ENCODE data around the gene ERBB4. TPM values are rescaled to one million over a fixed set of nuclear protein-coding genes. Genes with fewer than 3 reads are reported as not detected.

Gene ERBB4
- total RNA-seq, 4 donors from 2014 or later = 5.5 to 21.0 (median 18.3) TPM

DNA sequence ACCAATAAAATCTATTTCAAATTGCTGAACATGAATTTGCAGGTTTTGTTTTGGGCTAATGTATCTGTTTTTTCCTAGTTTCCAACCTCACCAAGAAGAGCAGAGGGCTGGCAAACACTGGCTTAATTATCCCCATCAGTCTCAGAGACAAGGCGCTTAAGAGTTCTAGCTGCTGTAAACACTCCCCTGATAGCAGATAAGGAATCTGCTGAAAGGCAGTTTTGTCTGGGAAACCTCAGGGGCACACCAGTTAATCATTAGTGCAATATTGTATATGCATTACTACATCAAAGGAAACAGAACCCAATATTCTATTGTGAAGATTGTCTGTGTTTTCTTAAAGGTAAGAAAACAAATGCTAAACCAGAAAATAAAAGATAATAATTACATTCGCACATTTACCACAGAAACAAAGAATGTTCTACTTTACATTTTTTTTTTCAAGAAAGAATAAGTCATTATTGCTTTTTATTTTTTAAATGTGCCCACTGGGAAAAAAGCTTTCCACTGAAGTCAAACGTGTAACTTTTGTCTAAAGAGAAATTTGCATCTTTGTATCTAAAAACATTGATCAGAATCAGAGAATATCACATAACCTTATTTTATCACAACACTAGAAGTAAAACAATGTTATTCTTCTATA, 179.1 kb downstream of the ERBB4 start:
- 54 to 67% methylated on average over 3 of the region's 3 CpGs for WGBS, 2 donors
- TF ChIP-seq, protein P1, sequence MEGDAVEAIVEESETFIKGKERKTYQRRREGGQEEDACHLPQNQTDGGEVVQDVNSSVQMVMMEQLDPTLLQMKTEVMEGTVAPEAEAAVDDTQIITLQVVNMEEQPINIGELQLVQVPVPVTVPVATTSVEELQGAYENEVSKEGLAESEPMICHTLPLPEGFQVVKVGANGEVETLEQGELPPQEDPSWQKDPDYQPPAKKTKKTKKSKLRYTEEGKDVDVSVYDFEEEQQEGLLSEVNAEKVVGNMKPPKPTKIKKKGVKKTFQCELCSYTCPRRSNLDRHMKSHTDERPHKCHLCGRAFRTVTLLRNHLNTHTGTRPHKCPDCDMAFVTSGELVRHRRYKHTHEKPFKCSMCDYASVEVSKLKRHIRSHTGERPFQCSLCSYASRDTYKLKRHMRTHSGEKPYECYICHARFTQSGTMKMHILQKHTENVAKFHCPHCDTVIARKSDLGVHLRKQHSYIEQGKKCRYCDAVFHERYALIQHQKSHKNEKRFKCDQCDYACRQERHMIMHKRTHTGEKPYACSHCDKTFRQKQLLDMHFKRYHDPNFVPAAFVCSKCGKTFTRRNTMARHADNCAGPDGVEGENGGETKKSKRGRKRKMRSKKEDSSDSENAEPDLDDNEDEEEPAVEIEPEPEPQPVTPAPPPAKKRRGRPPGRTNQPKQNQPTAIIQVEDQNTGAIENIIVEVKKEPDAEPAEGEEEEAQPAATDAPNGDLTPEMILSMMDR (IDR thresholded peaks at IDR 0.05) = no peak
- no peak for TF ChIP-seq POLR2A (IDR thresholded peaks at IDR 0.05)
- Histone ChIP-seq H3K4me1 (peaks cover 0 to 5% of the 10 kb centered on the region in 2 donors), H3K9me3 (no peaks in the 10 kb centered on the region), H3K4me3 (replicated peaks in 1 of 3) (no peak overlapping the region), H3K27me3 (no peaks in the 10 kb centered on the region), H3K27ac (no peak overlapping the region), H3K36me3 (no peaks in the 10 kb centered on the region)
- no peak for DNase-seq
- intact Hi-C loops (cut with DNase I) = no loop called here

DNA sequence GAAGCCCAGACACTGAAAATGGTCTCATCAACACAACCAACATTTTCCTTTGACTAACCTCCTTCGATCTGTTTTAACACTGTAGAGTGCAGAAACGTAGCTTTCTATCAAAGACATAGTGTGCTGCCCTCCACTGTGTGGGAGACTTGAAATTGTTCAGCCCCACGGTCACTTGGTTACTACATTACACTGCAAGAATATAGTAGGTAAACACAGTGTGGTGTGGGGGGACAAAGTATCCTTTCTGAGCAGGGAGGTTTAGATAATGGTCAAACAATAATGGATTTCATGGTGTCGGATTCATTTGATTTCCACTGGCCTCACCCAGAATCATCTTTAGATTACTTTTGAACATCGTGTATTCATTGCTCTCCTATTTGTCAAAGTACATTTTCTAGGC, 181.0 kb downstream of the ERBB4 start:
- DNase-seq = no peak
- intact Hi-C loops (cut with DNase I) = no loop called here
- Histone ChIP-seq H3K27me3 (no peaks in the 10 kb centered on the region), H3K27ac (no peak overlapping the region), H3K36me3 (no peaks in the 10 kb centered on the region), H3K9me3 (no peaks in the 10 kb centered on the region), H3K4me1 (no peaks in the 10 kb centered on the region), H3K4me3 (replicated peaks in 1 of 3) (no peak overlapping the region)
- TF ChIP-seq, protein P1 (IDR thresholded peaks at IDR 0.05) = no peak
- no peak for TF ChIP-seq POLR2A (IDR thresholded peaks at IDR 0.05)
- WGBS, 2 donors = 82 to 86% methylated on average over 5 of the region's 5 CpGs

DNA sequence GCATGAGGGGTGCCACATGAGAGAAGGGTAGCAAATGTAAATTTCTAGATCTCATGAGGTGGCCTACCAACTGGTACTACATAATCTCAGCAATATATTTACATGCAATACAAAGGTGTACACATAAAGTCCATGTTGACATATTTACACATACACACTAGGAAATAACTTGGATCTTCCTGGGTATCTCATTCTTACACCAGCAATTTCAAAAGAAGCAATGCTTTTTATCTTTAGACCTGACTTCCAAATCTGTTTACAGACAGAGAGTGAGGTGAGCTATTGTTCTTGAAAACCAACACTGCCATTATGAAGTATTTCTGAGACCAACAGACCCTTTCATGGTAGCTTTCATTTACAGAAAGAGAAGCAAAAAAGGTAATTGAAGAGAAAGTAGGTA, 184.2 kb downstream of the ERBB4 start:
- H3K9me3 ChIP-seq = no peaks in the 10 kb centered on the region
- intact Hi-C loops (cut with DNase I) = no loop called here
- TF ChIP-seq, protein P1 (IDR thresholded peaks at IDR 0.05) = no peak
- TF ChIP-seq POLR2A (IDR thresholded peaks at IDR 0.05) = no peak
- no peak for DNase-seq
- H3K4me1 ChIP-seq = no peaks in the 10 kb centered on the region
- no peaks in the 10 kb centered on the region for H3K27me3 ChIP-seq
- no peaks in the 10 kb centered on the region for H3K36me3 ChIP-seq
- no peak overlapping the region for H3K4me3 ChIP-seq (replicated peaks in 1 of 3)
- H3K27ac ChIP-seq = no peak overlapping the region

DNA sequence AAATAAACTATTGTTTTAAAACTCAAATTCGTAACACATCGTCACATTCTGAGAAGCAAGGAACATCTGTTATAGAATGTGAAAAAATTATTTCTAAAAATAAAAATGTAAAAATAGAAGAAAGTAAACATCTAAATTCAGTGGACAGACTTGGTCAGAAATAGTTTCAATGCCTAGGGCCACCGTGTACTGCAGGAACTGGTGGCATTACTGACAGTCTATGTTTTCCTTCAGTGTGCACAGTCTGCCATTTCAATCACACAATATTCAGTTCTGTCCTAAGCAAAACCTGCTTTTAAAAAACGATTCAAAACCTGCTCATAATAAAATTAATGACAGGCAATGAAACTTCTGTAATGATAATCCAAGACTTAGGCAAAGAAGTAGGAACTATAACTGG, 190.1 kb downstream of the ERBB4 start:
- 70 to 77% methylated on average over 4 of the region's 4 CpGs for WGBS, 2 donors
- Histone ChIP-seq H3K27ac (no peak overlapping the region), H3K4me1 (no peaks in the 10 kb centered on the region), H3K4me3 (replicated peaks in 1 of 3) (no peak overlapping the region), H3K36me3 (no peaks in the 10 kb centered on the region), H3K27me3 (no peaks in the 10 kb centered on the region), H3K9me3 (no peaks in the 10 kb centered on the region)
- DNase-seq = no peak
- no peak for TF ChIP-seq POLR2A (IDR thresholded peaks at IDR 0.05)
- TF ChIP-seq, protein P1 (IDR thresholded peaks at IDR 0.05) = no peak
- intact Hi-C loops (cut with DNase I) = no loop called here

DNA sequence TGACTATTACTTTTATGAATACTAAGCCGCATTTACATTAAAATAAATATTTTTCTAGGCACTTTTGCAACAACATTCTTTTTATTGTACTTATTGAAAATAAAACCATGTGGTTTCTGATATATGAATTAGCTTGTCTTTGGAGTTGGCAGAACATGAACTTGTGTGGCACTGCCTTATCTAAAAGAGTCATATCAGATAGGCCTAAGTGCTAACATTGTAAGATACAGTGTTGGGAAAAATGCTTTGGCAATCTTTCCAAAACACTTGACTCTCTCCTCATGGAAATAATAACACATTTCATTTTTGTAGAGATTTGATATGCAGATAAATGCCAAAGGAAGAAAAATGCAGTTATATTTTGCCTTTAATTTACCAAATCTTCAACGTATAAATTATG, 191.7 kb downstream of the ERBB4 start:
- WGBS, 2 donors = 35 to 59% methylated on average over 2 of the region's 2 CpGs
- no peak for TF ChIP-seq POLR2A (IDR thresholded peaks at IDR 0.05)
- TF ChIP-seq, protein P1 (IDR thresholded peaks at IDR 0.05) = no peak
- intact Hi-C loops (cut with DNase I) = no loop called here

More for the DNA sequence above, 191.7 kb downstream of the ERBB4 start:
- Histone ChIP-seq H3K27ac (no peak overlapping the region), H3K27me3 (no peaks in the 10 kb centered on the region), H3K4me3 (replicated peaks in 1 of 3) (no peak overlapping the region), H3K9me3 (no peaks in the 10 kb centered on the region), H3K4me1 (no peaks in the 10 kb centered on the region), H3K36me3 (no peaks in the 10 kb centered on the region)
- no peak for DNase-seq
